Fibroblast of the conjunctiva (primary cell): Measurements from ENCODE around the gene ELAVL1.

Source experiments
- DNase-seq: peaks from one replicate; pipeline ENCODE4 v3.0.0-alpha.2; 2010; ENCODE audit warnings: low read depth

ELAVL1 gene

DNA sequence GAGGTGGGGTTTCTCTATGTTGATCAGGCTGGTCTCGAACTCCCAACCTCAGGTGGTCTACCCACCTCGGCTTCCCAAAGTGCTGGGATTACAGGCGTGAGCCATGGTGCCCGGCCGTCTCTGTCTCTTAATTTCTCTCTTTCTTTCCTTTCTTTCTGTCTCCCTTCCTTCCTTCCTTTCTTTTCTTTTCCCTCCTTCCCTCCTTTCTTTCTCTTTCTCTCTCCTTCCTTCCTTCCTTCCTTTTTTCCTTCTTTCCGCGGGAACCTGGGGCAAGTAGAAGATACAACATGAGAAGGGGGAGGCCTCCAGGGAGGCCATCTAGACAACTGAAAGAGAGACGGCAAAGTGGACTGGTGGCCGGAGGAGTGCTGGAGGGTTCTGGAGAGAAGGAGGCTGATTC is 15.2 kb upstream of the ELAVL1 start:
- no peak for DNase-seq

DNA sequence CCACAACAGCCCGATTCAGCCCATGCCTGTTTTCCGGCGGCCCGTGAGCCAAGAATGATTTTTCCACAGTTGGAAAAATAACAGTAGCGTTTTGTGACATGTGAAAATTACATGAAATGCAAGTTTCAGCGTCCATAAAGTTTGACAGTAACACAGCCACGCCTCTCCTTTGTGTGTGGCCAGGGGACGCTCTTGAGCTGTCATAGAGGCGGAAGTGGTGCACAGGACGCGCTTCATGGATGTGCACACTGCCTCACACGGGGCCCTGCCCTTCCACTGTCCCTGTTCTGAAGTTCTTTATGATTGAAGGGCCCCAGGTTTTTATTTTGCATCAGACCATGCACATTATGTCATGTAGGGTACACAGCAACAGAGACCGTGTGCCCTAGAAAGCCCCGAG is 12.4 kb upstream of the ELAVL1 start:
- DNase-seq: no peak

- no peak for DNase-seq
Observed at GRCh38 chr19:8004723-8005513, 523 bp downstream of the ELAVL1 start.

- no peak for DNase-seq
Observed at GRCh38 chr19:8004001-8004400, 1.4 kb downstream of the ELAVL1 start.

GRCh38 chr19:8001995-8002849 is 3.2 kb downstream of the ELAVL1 start:
- peak; percentile 55 for DNase-seq

DNA sequence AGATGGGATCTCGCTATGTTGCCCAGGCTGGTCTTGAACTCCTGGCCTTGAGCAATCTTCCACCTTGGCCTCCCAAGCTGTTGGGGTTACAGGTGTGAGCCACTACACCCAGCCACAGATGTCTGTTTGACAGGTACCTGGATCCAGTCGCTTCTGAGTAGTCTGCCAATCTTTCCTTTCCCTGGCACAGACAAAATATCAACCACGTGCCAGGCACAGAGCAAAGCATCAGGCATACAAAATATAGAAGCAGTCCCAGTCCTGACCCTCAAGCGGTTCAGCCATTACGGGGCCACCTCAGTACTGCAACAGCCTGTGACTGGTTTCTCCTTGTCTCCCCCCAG is 3.8 kb downstream of the ELAVL1 start:
- no peak for DNase-seq

GRCh38 chr19:8000298-8001038 is 5.0 kb downstream of the ELAVL1 start:
- DNase-seq: no peak

DNA sequence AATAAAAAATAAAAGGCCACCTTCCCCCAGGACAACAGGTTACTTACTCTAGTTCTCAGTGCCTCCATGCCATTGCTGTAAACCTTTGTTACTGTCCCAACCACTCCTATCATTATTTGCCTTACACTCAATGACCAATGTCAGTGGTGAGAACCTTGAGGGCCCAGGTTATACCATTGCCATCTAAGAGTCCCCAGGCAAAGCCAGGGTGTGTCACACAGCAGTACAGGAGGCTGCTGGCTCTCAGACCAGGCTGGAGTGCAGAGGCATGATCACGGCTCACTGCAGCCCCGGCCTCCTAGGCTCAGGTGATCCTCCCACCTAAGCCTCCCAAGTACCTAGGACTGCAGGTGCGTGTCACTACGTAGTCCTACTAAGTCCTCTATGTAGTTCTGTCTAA is 6.1 kb downstream of the ELAVL1 start:
- DNase-seq: no peak

DNA sequence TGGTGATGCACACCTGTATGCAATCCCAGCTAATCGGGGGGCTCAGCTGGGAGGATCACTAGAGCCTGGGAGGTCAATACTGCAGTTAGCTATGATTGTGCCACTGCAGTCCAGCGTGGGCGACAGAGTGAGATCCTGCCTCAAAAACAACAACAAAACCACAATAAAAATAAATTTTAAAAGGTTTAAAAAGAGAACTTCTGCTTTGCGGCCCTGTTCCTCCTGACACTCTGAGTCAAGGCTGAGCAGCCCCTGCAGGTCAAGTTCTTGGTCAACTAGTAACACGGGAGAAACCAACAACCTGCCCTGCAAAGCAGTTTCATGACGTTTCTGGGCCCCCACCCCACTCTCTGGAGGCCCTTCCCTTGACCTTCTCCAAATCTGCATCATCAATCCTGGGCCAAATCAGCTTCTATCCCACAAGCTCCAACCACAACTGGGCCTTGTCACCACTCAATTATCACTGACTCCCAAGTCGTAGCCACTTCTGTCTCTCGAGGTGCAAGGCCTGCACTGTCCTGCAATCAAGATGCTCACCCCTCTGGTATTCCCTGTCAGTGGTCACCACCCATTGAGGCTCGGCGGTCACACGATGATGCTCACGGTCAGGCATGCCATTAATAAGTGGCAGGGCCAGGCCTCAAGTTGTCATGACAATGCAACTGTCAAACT is 7.5 kb downstream of the ELAVL1 start:
- DNase-seq: no peak

GRCh38 chr19:7996883-7997282 is 8.6 kb downstream of the ELAVL1 start:
- DNase-seq: no peak

DNA sequence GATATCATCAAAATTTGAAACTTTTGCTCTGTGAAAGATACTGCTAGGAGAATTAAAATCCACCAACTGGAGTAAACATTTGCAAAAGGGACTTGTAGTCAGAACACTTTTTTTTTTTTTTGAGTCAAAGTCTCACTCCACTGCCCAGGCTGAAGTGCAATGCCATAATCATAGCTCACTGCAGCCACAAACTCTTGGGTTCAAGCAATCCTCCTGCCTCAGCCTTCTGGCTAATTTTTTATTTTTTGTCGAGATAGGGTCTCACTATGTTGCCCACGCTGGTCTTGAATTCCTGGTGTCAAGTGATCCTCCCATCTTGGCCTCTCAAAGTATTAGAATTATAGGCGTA is 9.7 kb downstream of the ELAVL1 start:
- no peak for DNase-seq

DNA sequence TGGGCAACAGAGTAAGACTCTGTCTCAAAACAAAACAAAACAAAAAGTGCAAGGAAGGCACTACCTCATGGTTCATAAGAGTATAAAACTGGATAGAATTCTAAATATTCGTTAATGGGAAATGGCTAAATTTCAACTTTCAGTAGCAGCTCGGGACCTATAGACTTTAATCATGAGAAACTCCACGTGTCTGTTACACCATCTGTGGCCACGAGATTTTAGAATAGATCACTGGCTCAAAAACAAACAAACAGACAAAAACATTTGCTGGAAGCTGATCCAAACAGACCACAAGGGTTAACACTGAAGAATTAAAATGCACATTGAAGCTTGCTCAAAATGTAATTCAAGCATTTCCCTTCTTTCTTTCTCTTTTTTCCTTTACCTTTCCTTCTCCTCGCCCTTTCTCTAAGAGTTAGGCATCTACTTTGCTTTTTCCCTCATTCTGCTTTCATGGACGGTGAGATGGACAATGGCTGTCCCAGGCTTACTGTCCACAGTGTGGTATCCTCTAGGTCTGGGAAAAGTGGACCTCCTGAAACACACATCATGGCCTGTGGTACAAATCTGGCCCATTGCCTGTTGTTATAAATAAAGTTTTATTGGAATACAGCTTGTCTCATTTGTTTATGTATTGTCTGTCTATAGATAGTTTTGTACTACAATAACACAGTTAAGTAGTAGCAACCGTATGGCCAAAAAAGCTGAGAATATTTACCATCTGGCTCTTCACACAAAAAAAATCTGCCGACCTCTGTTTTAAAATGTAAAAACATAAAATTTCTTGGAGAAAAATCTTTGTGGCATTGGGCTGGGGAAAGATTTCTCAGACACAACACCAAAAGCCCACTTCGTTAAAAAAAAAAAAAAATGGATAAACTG is 10.3 kb downstream of the ELAVL1 start:
- no peak for DNase-seq

GRCh38 chr19:7994114-7994513 is 11.3 kb downstream of the ELAVL1 start:
- no peak for DNase-seq

GRCh38 chr19:7993560-7993959 is 11.9 kb downstream of the ELAVL1 start:
- DNase-seq: no peak

DNA sequence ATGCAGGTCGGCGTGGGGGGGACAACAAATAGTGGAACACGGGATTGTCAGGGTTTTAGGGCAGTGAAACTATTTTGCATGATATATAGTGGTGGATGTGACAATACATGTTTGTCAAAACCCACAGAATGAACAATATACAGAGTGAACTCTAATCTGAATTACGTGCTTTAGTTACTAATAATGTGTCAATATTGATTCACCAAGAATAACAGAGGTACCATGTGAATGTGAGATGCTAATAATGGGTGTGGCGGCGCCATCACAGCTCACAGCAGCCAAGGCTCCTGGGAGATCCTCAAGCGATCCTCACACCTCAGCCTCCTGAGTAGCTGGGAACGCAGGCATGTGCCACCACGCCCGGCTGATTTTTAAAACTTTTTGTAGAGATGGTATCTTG is 12.9 kb downstream of the ELAVL1 start:
- no peak for DNase-seq

GRCh38 chr19:7989071-7989575 is 16.3 kb downstream of the ELAVL1 start:
- DNase-seq: no peak

DNA sequence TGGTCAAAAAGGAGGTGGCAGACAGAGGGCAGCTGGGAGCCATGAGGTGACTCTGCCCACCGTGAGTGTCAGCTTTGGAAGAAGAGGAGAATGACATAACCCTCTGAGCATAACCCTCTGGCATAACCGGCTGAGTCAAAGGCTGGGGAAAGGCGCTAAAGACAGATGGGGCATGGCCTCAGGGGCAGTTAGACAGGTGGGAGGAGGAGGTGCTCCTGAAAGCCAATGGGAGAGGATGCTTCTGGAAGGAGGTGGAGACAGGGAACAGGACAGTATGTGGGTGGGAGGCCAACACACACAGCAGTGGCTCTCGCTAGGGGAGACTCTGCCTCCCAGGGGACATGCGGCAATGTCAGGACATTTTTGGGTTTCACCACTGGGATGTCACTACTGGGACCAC is 17.1 kb downstream of the ELAVL1 start:
- DNase-seq: no peak

DNA sequence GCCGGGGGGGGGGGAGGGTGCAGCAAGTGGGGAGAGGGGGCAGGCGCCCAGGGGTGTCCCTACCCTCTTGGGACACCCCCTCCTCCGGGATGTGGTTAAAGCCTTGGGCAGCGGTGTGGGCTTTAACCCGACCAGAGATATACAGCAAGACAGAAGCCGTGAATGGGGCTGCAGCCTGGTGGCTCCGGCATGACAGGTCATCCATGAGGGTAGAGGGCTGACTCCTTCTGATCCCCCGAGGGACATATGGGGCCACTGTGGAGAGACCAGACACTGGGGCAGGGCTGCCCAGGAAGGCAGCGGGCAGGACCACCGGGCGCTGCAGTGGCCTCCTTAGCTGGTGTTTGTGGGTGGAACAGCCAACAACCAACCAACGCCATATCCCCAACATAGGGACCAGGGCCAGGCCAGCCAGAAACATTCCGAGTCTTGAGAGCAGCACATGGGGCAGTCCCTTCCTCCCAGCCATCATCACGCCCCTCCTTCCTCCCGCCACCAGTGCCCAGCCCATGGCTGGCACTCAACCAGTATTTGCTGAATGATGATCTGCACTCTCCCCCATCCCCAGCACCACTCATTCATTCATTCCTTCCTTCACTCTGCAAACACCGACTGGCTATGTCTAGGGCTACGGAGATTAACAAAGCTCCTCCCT is 18.2 kb downstream of the ELAVL1 start:
- no peak for DNase-seq

GRCh38 chr19:7986321-7987113 is 18.9 kb downstream of the ELAVL1 start:
- DNase-seq: no peak

DNA sequence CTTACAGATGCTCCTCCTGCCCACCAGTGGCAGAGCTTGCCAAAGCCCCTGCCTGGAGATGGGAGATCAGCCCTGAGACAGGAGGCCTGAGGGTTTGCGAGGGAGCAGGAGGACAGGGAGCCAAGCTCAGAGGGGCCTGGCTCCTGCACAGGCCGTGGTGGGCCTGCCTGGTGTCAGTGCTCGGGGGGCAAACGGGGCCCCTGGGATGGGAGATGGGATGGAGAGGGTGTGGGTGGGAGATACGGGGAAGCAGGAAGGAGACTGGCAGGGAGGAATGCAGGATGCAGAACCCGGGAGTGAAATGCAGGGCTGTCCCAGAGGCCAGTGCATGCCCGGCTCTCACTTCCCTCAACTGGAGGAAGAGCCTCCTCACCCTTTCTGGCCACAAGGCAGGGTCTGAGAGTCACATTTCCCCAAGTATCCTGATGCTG is 19.9 kb downstream of the ELAVL1 start:
- DNase-seq: no peak
